OCI-LY1 (cell line): ENCODE measurements around the gene KNG1.

Experiments
- EZH2 ChIP-seq: fragments of 200-600 bp; sonication (generic), shearing (Covaris generic); IDR thresholded peaks from 2 replicates; pipeline ENCODE4 v1.8.0; 2017; ENCODE audit warnings: borderline replicate concordance, mixed run types, mild to moderate bottlenecking, antibody characterized with exemption, low read length, moderate library complexity, mixed read lengths
- TF ChIP-seq, protein P1 (sequence below): fragments of 200-600 bp; sonication (generic), shearing (Covaris generic); IDR thresholded peaks from 2 replicates; pipeline ENCODE4 v1.5.1; 2017; ENCODE audit warnings: mild to moderate bottlenecking, antibody characterized with exemption, low read length, moderate library complexity, mixed read lengths

- TF ChIP-seq, protein P1, sequence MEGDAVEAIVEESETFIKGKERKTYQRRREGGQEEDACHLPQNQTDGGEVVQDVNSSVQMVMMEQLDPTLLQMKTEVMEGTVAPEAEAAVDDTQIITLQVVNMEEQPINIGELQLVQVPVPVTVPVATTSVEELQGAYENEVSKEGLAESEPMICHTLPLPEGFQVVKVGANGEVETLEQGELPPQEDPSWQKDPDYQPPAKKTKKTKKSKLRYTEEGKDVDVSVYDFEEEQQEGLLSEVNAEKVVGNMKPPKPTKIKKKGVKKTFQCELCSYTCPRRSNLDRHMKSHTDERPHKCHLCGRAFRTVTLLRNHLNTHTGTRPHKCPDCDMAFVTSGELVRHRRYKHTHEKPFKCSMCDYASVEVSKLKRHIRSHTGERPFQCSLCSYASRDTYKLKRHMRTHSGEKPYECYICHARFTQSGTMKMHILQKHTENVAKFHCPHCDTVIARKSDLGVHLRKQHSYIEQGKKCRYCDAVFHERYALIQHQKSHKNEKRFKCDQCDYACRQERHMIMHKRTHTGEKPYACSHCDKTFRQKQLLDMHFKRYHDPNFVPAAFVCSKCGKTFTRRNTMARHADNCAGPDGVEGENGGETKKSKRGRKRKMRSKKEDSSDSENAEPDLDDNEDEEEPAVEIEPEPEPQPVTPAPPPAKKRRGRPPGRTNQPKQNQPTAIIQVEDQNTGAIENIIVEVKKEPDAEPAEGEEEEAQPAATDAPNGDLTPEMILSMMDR = no peak
- TF ChIP-seq EZH2 = no peak
Observed at GRCh38 chr3:186785495-186786018, 68.4 kb downstream of the KNG1 start.
